ENCODE data around the gene ARHGAP28. TPM values are rescaled to one million over a fixed set of nuclear protein-coding genes. Genes with fewer than 3 reads are reported as not detected.

ARHGAP28 gene
- total and polyA plus RNA-seq, 12 donors = 2.7 to 34.3 (median 7.3) TPM

- Histone ChIP-seq H3K27ac (no peak overlapping the region), H3K4me1 (replicated peaks in 1 of 2) (no peaks in the 10 kb centered on the region), H3K9me3 (replicated peaks in 1 of 3) (no peaks in the 10 kb centered on the region), H3K36me3 (replicated peaks in 1 of 2) (no peaks in the 10 kb centered on the region), H3K27me3 (no peaks in the 10 kb centered on the region), H3K4me3 (no peak overlapping the region)
- WGBS, 4 donors = 33 to 61% (median 42%) methylated on average over 2 of the region's 2 CpGs
- intact Hi-C loops (cut with DNase I) = no loop called here
- TF ChIP-seq POLR2A (IDR thresholded peaks at IDR 0.05) = no peak
- TF ChIP-seq, protein P1, sequence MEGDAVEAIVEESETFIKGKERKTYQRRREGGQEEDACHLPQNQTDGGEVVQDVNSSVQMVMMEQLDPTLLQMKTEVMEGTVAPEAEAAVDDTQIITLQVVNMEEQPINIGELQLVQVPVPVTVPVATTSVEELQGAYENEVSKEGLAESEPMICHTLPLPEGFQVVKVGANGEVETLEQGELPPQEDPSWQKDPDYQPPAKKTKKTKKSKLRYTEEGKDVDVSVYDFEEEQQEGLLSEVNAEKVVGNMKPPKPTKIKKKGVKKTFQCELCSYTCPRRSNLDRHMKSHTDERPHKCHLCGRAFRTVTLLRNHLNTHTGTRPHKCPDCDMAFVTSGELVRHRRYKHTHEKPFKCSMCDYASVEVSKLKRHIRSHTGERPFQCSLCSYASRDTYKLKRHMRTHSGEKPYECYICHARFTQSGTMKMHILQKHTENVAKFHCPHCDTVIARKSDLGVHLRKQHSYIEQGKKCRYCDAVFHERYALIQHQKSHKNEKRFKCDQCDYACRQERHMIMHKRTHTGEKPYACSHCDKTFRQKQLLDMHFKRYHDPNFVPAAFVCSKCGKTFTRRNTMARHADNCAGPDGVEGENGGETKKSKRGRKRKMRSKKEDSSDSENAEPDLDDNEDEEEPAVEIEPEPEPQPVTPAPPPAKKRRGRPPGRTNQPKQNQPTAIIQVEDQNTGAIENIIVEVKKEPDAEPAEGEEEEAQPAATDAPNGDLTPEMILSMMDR (IDR thresholded peaks at IDR 0.05) = no peak
- DNase-seq = no peak
These were observed 231.1 kb downstream of the ARHGAP28 start for GRCh38 chr18:6960656-6961055.

GRCh38 chr18:6961331-6961730, 231.8 kb downstream of the ARHGAP28 start:
- intact Hi-C loops (cut with DNase I) = no loop called here
- Histone ChIP-seq H3K27ac (no peak overlapping the region), H3K4me3 (no peak overlapping the region), H3K9me3 (replicated peaks in 1 of 3) (no peaks in the 10 kb centered on the region), H3K36me3 (replicated peaks in 1 of 2) (no peaks in the 10 kb centered on the region), H3K4me1 (replicated peaks in 1 of 2) (no peaks in the 10 kb centered on the region), H3K27me3 (no peaks in the 10 kb centered on the region)
- 78 to 87% (median 83%) methylated on average over 5 to 9 of the region's 9 CpGs for WGBS, 4 donors
- DNase-seq = no peak
- no peak for TF ChIP-seq POLR2A (IDR thresholded peaks at IDR 0.05)
- TF ChIP-seq, protein P1 (IDR thresholded peaks at IDR 0.05) = no peak

- Histone ChIP-seq H3K27ac (no peak overlapping the region), H3K4me3 (no peak overlapping the region), H3K36me3 (replicated peaks in 1 of 2) (no peaks in the 10 kb centered on the region), H3K4me1 (replicated peaks in 1 of 2) (no peaks in the 10 kb centered on the region), H3K27me3 (no peaks in the 10 kb centered on the region), H3K9me3 (replicated peaks in 1 of 3) (no peaks in the 10 kb centered on the region)
- TF ChIP-seq, protein P1 (IDR thresholded peaks at IDR 0.05) = no peak
- no peak for TF ChIP-seq POLR2A (IDR thresholded peaks at IDR 0.05)
- WGBS, 4 donors = 76 to 93% (median 87%) methylated on average over 6 to 9 of the region's 9 CpGs
- DNase-seq = no peak
- intact Hi-C loops (cut with DNase I) = no loop called here
These were observed 233.3 kb downstream of the ARHGAP28 start for GRCh38 chr18:6962571-6963451.

GRCh38 chr18:6963452-6964097, 234.1 kb downstream of the ARHGAP28 start:
- H3K9me3 ChIP-seq (replicated peaks in 1 of 3) = no peaks in the 10 kb centered on the region
- 84 to 93% (median 84%) methylated on average over 1 to 2 of the region's 2 CpGs for WGBS, 4 donors
- H3K36me3 ChIP-seq (replicated peaks in 1 of 2) = no peaks in the 10 kb centered on the region
- H3K4me3 ChIP-seq = no peak overlapping the region
- TF ChIP-seq, protein P1 (IDR thresholded peaks at IDR 0.05) = no peak
- TF ChIP-seq POLR2A (IDR thresholded peaks at IDR 0.05) = no peak
- no peak for DNase-seq
- intact Hi-C loops (cut with DNase I) = no loop called here
- H3K27me3 ChIP-seq = no peaks in the 10 kb centered on the region
- no peak overlapping the region for H3K27ac ChIP-seq
- H3K4me1 ChIP-seq (replicated peaks in 1 of 2) = no peaks in the 10 kb centered on the region

All from adrenal gland (tissue), 12 donors.